ENCODE measurements around the gene TMEM8B.

Gene TMEM8B

GRCh38 chr9:35899021-35899420 lies 70.0 kb downstream of the TMEM8B start:
- Histone ChIP-seq H3K27ac (ENCODE audit: low read depth, low read length) (no peak overlapping the region), H3K4me3 (ENCODE audit: low read depth, low read length) (no peak overlapping the region), H3K9ac (ENCODE audit: low read length) (no peak overlapping the region), H3K36me3 (ENCODE audit: control insufficient read depth, insufficient read depth, low read length) (no peaks in the 10 kb centered on the region), H3K9me3 (ENCODE audit: control insufficient read depth, insufficient read depth, low read depth, low read length) (no peaks in the 10 kb centered on the region), H3K27me3 (ENCODE audit: control insufficient read depth, insufficient read depth, low read length) (no peaks in the 10 kb centered on the region), H3K4me1 (ENCODE audit: control insufficient read depth, insufficient read depth, low read length) (no peaks in the 10 kb centered on the region)

- Histone ChIP-seq H3K9me3 (ENCODE audit: control insufficient read depth, insufficient read depth, low read depth, low read length) (no peaks in the 10 kb centered on the region), H3K27ac (ENCODE audit: low read depth, low read length) (no peak overlapping the region), H3K36me3 (ENCODE audit: control insufficient read depth, insufficient read depth, low read length) (no peaks in the 10 kb centered on the region)
Measured at GRCh38 chr9:35903049-35903448, 74.0 kb downstream of the TMEM8B start.

DNA sequence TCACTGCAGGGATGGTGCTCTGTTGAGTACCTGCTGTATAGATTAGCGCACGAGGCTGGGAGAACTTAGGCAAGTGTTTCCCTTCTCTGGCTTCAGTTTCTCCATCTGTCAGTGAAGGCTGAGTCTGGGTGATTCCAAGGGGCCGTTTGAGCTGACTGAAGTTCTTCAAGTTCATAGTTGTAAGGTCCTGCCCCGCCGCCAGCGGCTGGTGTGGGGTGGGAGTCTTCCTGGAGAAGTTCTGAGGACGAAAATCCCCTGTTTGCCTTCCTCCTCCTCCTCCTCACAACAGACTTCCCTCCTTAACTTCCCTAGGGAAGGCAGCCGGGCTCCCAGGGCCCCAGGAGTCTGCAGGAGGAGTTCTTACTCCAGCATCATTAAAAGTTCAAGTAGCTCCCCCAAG lies 75.3 kb downstream of the TMEM8B start:
- H3K36me3 ChIP-seq (ENCODE audit: control insufficient read depth, insufficient read depth, low read length), result no peaks in the 10 kb centered on the region
- no peak overlapping the region for H3K27ac ChIP-seq (ENCODE audit: low read depth, low read length)
- no peaks in the 10 kb centered on the region for H3K27me3 ChIP-seq (ENCODE audit: control insufficient read depth, insufficient read depth, low read length)
- no peaks in the 10 kb centered on the region for H3K9me3 ChIP-seq (ENCODE audit: control insufficient read depth, insufficient read depth, low read depth, low read length)
- H3K4me3 ChIP-seq (ENCODE audit: low read depth, low read length), result no peak overlapping the region
- H3K9ac ChIP-seq (ENCODE audit: low read length), result no peak overlapping the region
- H3K4me1 ChIP-seq (ENCODE audit: control insufficient read depth, insufficient read depth, low read length), result peaks cover 40% of the 10 kb centered on the region

More at GRCh38 chr9:35903049-35903448, 74.0 kb downstream of the TMEM8B start:
- Histone ChIP-seq H3K27me3 (ENCODE audit: control insufficient read depth, insufficient read depth, low read length) (no peaks in the 10 kb centered on the region), H3K4me1 (ENCODE audit: control insufficient read depth, insufficient read depth, low read length) (peaks cover 27% of the 10 kb centered on the region), H3K9ac (ENCODE audit: low read length) (no peak overlapping the region), H3K4me3 (ENCODE audit: low read depth, low read length) (no peak overlapping the region)

DNA sequence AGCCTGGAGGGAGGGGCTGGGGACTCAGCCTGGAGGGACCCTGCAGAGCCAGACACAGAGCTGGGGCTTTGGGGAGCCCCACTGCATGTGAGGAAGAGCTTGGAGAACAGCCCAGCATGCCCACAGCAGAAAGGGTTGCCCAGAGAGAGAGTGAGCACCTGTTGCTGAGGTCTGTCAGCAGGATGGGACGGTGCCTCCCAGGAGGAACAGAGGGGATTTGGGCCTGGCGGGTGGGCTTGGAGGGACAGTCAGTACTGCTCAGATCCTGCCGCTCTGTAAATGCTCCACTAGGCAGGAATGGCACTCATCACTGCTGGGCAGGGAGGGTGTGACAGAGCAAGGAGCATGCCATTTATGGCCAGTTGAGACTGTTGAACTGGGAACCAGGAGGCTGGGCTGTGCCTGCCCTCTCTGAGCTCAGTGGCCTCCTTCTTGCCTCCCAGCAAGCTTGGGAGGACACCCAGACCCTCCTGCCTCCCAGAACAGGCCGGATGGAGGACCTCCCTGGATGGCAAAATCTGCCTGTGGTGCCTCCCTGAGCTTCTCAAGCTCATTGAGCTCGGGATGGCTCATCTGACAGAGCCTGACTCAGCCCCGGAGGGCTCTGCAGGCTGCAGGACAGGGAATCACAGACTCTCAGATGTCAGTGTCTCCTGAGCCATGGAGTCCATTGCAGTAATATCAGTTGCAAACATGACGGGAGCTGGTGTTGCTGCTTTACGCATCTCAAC lies 76.2 kb downstream of the TMEM8B start:
- Histone ChIP-seq H3K4me3 (ENCODE audit: low read depth, low read length) (no peak overlapping the region), H3K36me3 (ENCODE audit: control insufficient read depth, insufficient read depth, low read length) (no peaks in the 10 kb centered on the region), H3K9ac (ENCODE audit: low read length) (no peak overlapping the region), H3K9me3 (ENCODE audit: control insufficient read depth, insufficient read depth, low read depth, low read length) (no peaks in the 10 kb centered on the region), H3K4me1 (ENCODE audit: control insufficient read depth, insufficient read depth, low read length) (peaks cover 49% of the 10 kb centered on the region), H3K27ac (ENCODE audit: low read depth, low read length) (no peak overlapping the region), H3K27me3 (ENCODE audit: control insufficient read depth, insufficient read depth, low read length) (no peaks in the 10 kb centered on the region)

DNA sequence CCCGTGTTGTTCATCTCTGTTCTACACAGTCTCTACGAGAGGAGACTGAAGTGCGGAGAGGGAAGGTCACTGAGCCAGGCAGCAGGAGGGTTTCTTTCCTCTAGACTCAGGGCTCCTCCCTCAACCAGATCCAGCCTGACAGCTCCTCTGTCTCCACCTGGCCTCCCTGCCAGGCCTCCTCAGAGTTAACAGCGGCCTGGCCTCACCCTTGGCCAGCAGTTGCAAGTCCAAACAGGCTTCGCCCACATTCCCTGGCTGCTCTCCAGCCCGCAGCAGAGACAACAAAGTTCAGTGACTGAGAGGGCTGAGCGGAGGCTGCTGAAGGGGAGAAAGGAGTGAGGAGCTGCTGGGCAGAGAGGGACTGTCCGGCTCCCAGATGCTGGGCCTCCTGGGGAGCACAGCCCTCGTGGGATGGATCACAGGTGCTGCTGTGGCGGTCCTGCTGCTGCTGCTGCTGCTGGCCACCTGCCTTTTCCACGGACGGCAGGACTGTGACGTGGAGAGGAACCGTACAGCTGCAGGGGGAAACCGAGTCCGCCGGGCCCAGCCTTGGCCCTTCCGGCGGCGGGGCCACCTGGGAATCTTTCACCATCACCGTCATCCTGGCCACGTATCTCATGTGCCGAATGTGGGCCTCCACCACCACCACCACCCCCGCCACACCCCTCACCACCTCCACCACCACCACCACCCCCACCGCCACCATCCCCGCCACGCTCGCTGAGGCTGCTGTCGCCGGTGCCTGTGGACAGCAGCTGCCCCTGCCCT lies 77.1 kb downstream of the TMEM8B start, which contains the start of gene HRCT1:
TSS of gene HRCT1 (plus strand) at position 291 of the 768 bp plus-strand sequence. CDS start at position 377, 86 bp downstream.
- Histone ChIP-seq H3K4me3 (ENCODE audit: low read depth, low read length) (no peak within 1 kb of the TSS), H3K9ac (ENCODE audit: low read length) (peak within 1 kb of the TSS; percentile 50), H3K36me3 (ENCODE audit: control insufficient read depth, insufficient read depth, low read length) (no peaks in the 10 kb centered on the region), H3K9me3 (ENCODE audit: control insufficient read depth, insufficient read depth, low read depth, low read length) (no peaks in the 10 kb centered on the region), H3K4me1 (ENCODE audit: control insufficient read depth, insufficient read depth, low read length) (peaks cover 55% of the 10 kb centered on the region), H3K27me3 (ENCODE audit: control insufficient read depth, insufficient read depth, low read length) (no peaks in the 10 kb centered on the region), H3K27ac (ENCODE audit: low read depth, low read length) (no peak within 1 kb of the TSS; the same call in 1 of the 2 replicates)

GRCh38 chr9:35906923-35907699 lies 78.1 kb downstream of the TMEM8B start:
- H3K4me3 ChIP-seq (ENCODE audit: low read depth, low read length), result no peak overlapping the region; the same call in 1 of the 2 replicates
- H3K27me3 ChIP-seq (ENCODE audit: control insufficient read depth, insufficient read depth, low read length), result no peaks in the 10 kb centered on the region
- no peaks in the 10 kb centered on the region for H3K36me3 ChIP-seq (ENCODE audit: control insufficient read depth, insufficient read depth, low read length)
- peak overlapping the region; percentile 69; the same call in 1 of the 2 replicates for H3K27ac ChIP-seq (ENCODE audit: low read depth, low read length)
- peak overlapping the region; percentile 50 for H3K9ac ChIP-seq (ENCODE audit: low read length)
- no peaks in the 10 kb centered on the region for H3K9me3 ChIP-seq (ENCODE audit: control insufficient read depth, insufficient read depth, low read depth, low read length)
- H3K4me1 ChIP-seq (ENCODE audit: control insufficient read depth, insufficient read depth, low read length), result peaks cover 55% of the 10 kb centered on the region

GRCh38 chr9:35907711-35908503 lies 78.9 kb downstream of the TMEM8B start:
- peak overlapping the region; percentile 50 for H3K9ac ChIP-seq (ENCODE audit: low read length)
- H3K27me3 ChIP-seq (ENCODE audit: control insufficient read depth, insufficient read depth, low read length), result no peaks in the 10 kb centered on the region
- peak overlapping the region; percentile 69; the same call in 1 of the 2 replicates for H3K27ac ChIP-seq (ENCODE audit: low read depth, low read length)
- H3K4me3 ChIP-seq (ENCODE audit: low read depth, low read length), result peak overlapping the region; percentile 24; the same call in 1 of the 2 replicates
- no peaks in the 10 kb centered on the region for H3K9me3 ChIP-seq (ENCODE audit: control insufficient read depth, insufficient read depth, low read depth, low read length)
- peaks cover 55% of the 10 kb centered on the region for H3K4me1 ChIP-seq (ENCODE audit: control insufficient read depth, insufficient read depth, low read length)
- no peaks in the 10 kb centered on the region for H3K36me3 ChIP-seq (ENCODE audit: control insufficient read depth, insufficient read depth, low read length)

DNA sequence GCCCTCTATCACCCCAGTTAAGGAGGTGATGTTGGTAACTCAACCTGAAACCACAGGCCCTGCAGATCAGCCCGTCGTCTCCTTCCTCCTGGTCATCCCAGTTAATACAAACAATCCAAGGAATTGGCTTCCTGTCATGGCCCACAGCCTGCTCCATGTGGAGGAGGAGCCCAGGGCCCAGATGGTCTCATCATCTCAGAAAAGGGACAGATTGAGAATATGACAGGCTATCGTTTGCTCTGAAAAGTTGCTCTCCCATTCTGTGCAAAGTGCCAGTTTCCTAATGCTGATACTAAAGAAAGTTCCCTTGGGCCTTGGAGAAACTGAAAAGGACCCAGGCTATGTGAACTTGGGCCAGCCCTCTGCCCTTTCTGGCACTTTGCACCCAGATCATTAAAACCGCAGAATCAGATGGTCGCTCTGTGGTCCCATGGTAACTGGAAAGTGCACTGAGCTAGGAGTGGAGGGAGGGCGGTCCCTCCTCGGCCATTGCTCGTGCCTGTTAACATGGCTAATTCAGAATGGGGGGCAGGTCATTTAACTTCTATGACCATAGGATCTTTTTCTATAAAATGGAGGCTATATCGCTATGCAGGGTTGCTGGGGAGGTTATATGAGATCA lies 79.6 kb downstream of the TMEM8B start:
- H3K4me1 ChIP-seq (ENCODE audit: control insufficient read depth, insufficient read depth, low read length), result peaks cover 55% of the 10 kb centered on the region
- no peaks in the 10 kb centered on the region; the same call in 1 of the 2 replicates for H3K9me3 ChIP-seq (ENCODE audit: control insufficient read depth, insufficient read depth, low read depth, low read length)
- H3K36me3 ChIP-seq (ENCODE audit: control insufficient read depth, insufficient read depth, low read length), result no peaks in the 10 kb centered on the region
- H3K9ac ChIP-seq (ENCODE audit: low read length), result peak overlapping the region; percentile 29
- H3K27me3 ChIP-seq (ENCODE audit: control insufficient read depth, insufficient read depth, low read length), result no peaks in the 10 kb centered on the region
- H3K27ac ChIP-seq (ENCODE audit: low read depth, low read length), result no peak overlapping the region; the same call in 1 of the 2 replicates
- H3K4me3 ChIP-seq (ENCODE audit: low read depth, low read length), result peak overlapping the region; percentile 24; the same call in 1 of the 2 replicates

GRCh38 chr9:35909274-35909673 lies 80.2 kb downstream of the TMEM8B start, which contains the start of gene SPAAR:
Gene SPAAR, plus strand, starts transcription at chr9:35909490. Its CDS starts 974 bp downstream, at chr9:35910464.
- peaks cover 55% of the 10 kb centered on the region for H3K4me1 ChIP-seq (ENCODE audit: control insufficient read depth, insufficient read depth, low read length)
- H3K27ac ChIP-seq (ENCODE audit: low read depth, low read length), result no peak within 1 kb of the TSS; the same call in 1 of the 2 replicates

More at GRCh38 chr9:35909274-35909673, 80.2 kb downstream of the TMEM8B start, which contains the start of gene SPAAR:
- no peaks in the 10 kb centered on the region for H3K27me3 ChIP-seq (ENCODE audit: control insufficient read depth, insufficient read depth, low read length)
- peak within 1 kb of the TSS; percentile 29 for H3K9ac ChIP-seq (ENCODE audit: low read length)
- H3K36me3 ChIP-seq (ENCODE audit: control insufficient read depth, insufficient read depth, low read length), result no peaks in the 10 kb centered on the region
- H3K9me3 ChIP-seq (ENCODE audit: control insufficient read depth, insufficient read depth, low read depth, low read length), result peaks cover 3% of the 10 kb centered on the region; the same call in 1 of the 2 replicates
- H3K4me3 ChIP-seq (ENCODE audit: low read depth, low read length), result peak within 1 kb of the TSS; percentile 24; the same call in 1 of the 2 replicates

All from HUES6 (cell line).